Stimulated activated CD4-positive, alpha-beta T cell treated with anti-CD3 and anti-CD28 coated beads, TNF-alpha, amount 100 ng/mL, for 4 hours (primary cell): Measurements from ENCODE around the gene HSD3B1.
"Not testable (repeated sequence)": the region's sequence is repeated elsewhere in the genome, so short reads cannot be mapped to it uniquely, and the experiment has no call there.

Source experiments
- DNase-seq, 3 experiments: peaks; one replicate each; pipeline ENCODE4 v3.0.0-alpha.2; 2020; ENCODE audit warnings: low read depth in 3 of 3

Gene HSD3B1

DNA sequence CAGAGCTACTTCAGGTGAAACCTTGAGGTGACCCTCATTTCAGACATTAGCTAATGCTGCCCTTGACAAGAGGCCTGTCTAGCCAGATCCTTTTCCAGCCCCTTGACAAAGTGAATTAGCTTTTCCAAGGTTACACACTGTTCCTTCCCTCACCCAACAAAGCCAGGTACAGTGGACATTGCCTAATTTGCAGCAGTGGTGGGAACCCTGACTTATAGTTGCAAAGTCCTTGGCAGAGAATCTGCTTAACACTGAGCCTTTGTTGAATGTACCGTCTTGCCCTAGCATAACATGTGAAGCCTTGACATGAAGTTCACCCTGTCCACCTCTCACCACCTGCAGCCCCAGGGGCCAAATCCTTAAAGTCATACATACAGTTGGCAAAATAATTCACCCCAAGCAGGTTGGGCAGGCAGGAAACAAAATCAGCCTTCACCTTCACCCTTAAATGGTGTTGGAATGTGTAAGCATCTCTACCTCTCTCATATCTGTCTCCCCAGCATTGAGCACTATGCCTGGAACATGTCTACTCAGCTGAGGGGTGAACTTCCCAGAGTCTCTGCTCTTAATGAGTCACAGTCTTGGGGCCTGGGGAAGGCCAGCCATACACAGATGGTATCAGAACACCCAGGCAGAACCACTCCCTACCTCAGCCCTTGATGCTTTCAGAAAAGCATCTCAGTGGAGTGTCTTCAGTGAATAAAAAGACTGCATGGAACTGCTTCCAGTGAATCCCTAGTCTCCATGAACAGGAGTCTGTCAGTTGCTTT lies 46.5 kb downstream of the HSD3B1 start:
- not testable (repeated sequence) for DNase-seq

DNA sequence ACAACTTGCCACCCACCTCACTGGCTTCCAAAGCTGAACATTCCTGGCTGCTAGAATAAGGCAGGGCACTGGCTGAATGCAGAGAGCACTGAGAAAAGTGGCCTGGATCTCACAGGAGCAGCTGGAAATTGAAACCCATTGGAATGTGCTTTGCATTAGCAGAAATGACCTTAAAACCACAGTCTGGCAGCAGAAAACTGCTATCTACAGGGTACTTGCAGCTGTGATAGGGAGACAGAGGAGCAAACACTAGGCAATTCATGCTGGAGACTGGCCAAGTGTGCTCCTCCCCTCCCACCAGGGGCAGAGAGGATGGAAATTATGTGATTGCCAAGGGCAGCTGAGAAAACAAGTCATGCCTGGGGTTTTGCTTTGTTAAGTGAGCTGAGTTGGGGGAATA lies 47.2 kb downstream of the HSD3B1 start:
- no peak for DNase-seq

DNA sequence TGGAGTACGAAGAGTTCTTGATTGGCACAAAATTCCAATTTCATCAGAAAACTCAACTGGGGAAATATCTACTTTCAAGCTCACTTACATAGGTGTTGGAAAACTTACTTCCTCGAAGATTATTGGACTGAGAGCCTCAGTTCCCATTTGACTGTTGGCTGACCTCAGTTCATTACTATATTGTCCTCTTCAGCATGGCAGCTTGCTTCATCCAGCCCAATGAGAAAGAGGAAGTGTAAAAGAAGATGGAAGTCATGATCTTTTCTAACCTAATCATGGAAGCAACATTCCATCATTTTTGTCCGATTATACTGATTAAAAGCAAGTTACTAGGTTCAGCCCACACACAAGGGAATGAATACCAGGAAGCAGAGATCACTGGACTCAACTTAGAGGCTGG lies 49.4 kb downstream of the HSD3B1 start:
- DNase-seq, result no peak

DNA sequence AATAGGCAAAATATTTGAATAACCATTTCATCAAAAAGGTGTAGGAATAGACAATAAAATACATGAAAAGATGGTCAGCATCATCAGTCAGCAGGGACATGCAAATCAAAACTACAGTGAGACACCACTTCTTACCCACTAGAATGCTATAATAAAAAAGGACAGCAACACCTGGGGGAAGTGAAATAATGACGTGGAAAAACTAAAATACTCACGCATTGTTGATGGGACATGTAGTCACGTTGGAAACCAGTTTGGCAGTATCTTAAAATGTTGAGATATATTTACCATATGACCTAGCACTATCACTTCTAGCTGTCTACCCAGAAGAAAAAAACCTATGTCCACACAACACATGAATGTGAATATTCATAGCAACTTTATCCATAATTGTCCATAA lies 53.4 kb downstream of the HSD3B1 start:
- not testable (repeated sequence) for DNase-seq

DNA sequence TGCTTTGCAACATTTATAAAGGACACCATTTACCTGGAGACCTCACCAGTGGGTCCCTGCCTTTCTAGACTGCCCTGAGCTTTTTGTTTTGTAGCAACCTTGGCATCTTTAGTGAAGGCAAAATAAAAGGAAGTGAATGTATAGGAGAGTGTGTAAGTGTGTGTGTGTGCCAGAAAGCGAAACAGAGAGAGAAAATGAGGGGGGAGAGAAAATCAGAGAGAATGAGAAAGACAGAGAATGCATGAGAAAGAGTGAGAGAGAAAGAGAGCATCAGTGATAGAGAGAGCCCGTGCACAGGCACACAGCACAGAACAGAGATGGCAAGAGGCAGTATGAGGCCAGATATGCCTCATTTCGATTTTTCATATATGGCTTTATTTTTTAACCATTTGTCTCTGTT lies 57.5 kb downstream of the HSD3B1 start:
- DNase-seq, result no peak
